Hepatocyte (in vitro differentiated cells): ENCODE measurements around the gene SLC44A4. TPM values are rescaled to one million over a fixed set of nuclear protein-coding genes. Genes with fewer than 3 reads are reported as not detected.
"Not testable (repeated sequence)": the region's sequence is repeated elsewhere in the genome, so short reads cannot be mapped to it uniquely, and the experiment has no call there.

Experiments
- DNase-seq: peaks from one replicate; pipeline ENCODE4 v3.0.0-alpha.2; 2016; ENCODE audit warnings: low spot score
- H2AFZ ChIP-seq: fragments of 200-600 bp; sonication (generic); 2 replicates; pipeline ENCODE4 v1.6.0; 2016; ENCODE audit warnings: antibody characterized with exemption, mild to moderate bottlenecking
- H3K27ac ChIP-seq: fragments of 200-600 bp; sonication (generic); 2 replicates; pipeline ENCODE4 v1.5.1; 2016; ENCODE audit warnings: mild to moderate bottlenecking
- H3K27me3 ChIP-seq: fragments of 200-600 bp; sonication (generic); 2 replicates; pipeline ENCODE4 v1.6.1; 2016
- H3K36me3 ChIP-seq: fragments of 200-600 bp; sonication (generic); replicated peaks from 2 replicates; pipeline ENCODE4 v1.5.1; 2016; ENCODE audit warnings: low read depth; ENCODE audit not compliant: insufficient read depth
- H3K4me1 ChIP-seq: fragments of 200-600 bp; sonication (generic); 2 replicates; pipeline ENCODE4 v1.5.1; 2016; ENCODE audit warnings: mild to moderate bottlenecking, moderate library complexity; ENCODE audit not compliant: insufficient read depth
- H3K4me2 ChIP-seq: fragments of 200-600 bp; sonication (generic); 2 replicates; pipeline ENCODE4 v1.6.0; 2016
- H3K4me3 ChIP-seq: fragments of 200-600 bp; sonication (generic); 2 replicates; pipeline ENCODE4 v1.5.1; 2016; ENCODE audit warnings: mild to moderate bottlenecking
- H3K79me2 ChIP-seq: fragments of 200-600 bp; sonication (generic); 2 replicates; pipeline ENCODE4 v1.6.0; 2017; ENCODE audit warnings: mild to moderate bottlenecking
- H3K9me2 ChIP-seq: fragments of 200-600 bp; sonication (generic); replicated peaks from 2 replicates; pipeline ENCODE4 v1.6.0; 2017; ENCODE audit warnings: mild to moderate bottlenecking; ENCODE audit not compliant: insufficient read depth
- H3K9me3 ChIP-seq: fragments of 200-600 bp; sonication (generic); 2 replicates; pipeline ENCODE4 v1.5.1; 2016; ENCODE audit warnings: low read depth, mild to moderate bottlenecking
- H4K20me1 ChIP-seq: fragments of 200-600 bp; sonication (generic); 2 replicates; pipeline ENCODE4 v1.6.0; 2016; ENCODE audit warnings: mild to moderate bottlenecking; ENCODE audit not compliant: insufficient read depth, poor library complexity, severe bottlenecking
- EZH2 ChIP-seq: fragments of 200-600 bp; sonication (generic); IDR thresholded peaks from 2 replicates; pipeline ENCODE4 v1.6.1; 2016; ENCODE audit warnings: antibody characterized with exemption, mild to moderate bottlenecking, borderline replicate concordance
- EZH2phosphoT487 ChIP-seq: fragments of 200-600 bp; sonication (generic); IDR thresholded peaks from one replicate; pipeline ENCODE4 v1.6.1; 2018; ENCODE audit warnings: antibody characterized with exemption, mild to moderate bottlenecking, low read depth, moderate library complexity; ENCODE audit not compliant: unreplicated experiment, severe bottlenecking
- WGBS: methylation state at CpG from one replicate; pipeline ENCODE4 v1.1.6; 2016; ENCODE audit warnings: low lambda C conversion rate; ENCODE audit errors: missing lambda C conversion rate; 5-methylcytosine and 5-hydroxymethylcytosine counted together
- polyA plus RNA-seq: library from polyadenylated mRNA; unstranded; fragments of >200 nt; fragmentation: Nextera tagmentation; extraction: Ambion mirVana; gene quantifications from 2 replicates; pipeline ENCODE4 v1.2.1, GENCODE V29; 2016
- total RNA-seq: library from RNA; depleted of rRNA; stranded (reverse); fragments of >200 nt; gene quantifications from 2 replicates; pipeline ENCODE4 v1.2.3, GENCODE V29; 2014
- TF ChIP-seq, protein P1 (sequence below): fragments of 200-600 bp; sonication (generic); IDR thresholded peaks from 2 replicates; pipeline ENCODE4 v1.5.1; 2016; ENCODE audit warnings: antibody characterized with exemption, mild to moderate bottlenecking; ENCODE audit not compliant: poor library complexity

The SLC44A4 gene
- total and polyA plus RNA-seq, 2 experiments from 2014 or later, result 76.2 to 90.8 TPM

DNA sequence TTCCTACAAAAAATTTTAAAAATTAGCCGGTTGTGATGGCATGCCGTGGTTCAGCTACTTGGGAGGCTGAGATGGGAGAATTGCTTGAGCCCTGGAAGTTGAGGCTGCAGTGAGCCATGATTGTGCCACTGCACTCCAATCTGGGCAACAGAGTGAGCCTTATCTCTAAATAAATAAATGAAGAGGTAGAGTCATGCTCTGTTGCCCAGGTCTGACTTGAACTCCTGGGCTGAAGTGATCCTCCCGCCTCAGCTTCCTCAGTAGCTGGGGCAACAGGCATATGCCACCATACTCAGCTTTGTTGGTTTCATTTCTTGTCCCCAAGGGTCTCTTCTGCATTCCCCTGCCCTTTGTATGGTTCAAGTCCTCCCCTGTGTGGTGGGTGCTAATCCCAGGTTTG, 34.3 kb downstream of the SLC44A4 start:
- no peaks in the 10 kb centered on the region for H3K36me3 ChIP-seq
- no peak overlapping the region for H2AFZ ChIP-seq
- H3K4me1 ChIP-seq, result no peaks in the 10 kb centered on the region
- no peak for DNase-seq
- no peaks in the 10 kb centered on the region for H3K27me3 ChIP-seq
- TF ChIP-seq EZH2 (no peak), EZH2phosphoT487 (no peak)
- TF ChIP-seq, protein P1, sequence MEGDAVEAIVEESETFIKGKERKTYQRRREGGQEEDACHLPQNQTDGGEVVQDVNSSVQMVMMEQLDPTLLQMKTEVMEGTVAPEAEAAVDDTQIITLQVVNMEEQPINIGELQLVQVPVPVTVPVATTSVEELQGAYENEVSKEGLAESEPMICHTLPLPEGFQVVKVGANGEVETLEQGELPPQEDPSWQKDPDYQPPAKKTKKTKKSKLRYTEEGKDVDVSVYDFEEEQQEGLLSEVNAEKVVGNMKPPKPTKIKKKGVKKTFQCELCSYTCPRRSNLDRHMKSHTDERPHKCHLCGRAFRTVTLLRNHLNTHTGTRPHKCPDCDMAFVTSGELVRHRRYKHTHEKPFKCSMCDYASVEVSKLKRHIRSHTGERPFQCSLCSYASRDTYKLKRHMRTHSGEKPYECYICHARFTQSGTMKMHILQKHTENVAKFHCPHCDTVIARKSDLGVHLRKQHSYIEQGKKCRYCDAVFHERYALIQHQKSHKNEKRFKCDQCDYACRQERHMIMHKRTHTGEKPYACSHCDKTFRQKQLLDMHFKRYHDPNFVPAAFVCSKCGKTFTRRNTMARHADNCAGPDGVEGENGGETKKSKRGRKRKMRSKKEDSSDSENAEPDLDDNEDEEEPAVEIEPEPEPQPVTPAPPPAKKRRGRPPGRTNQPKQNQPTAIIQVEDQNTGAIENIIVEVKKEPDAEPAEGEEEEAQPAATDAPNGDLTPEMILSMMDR, result no peak
- no peak overlapping the region for H3K4me3 ChIP-seq
- 96% methylated on average over 3 of the region's 3 CpGs for WGBS
- no peaks in the 10 kb centered on the region for H3K9me3 ChIP-seq
- no peaks in the 10 kb centered on the region for H4K20me1 ChIP-seq
- no peaks in the 10 kb centered on the region for H3K9me2 ChIP-seq
- H3K79me2 ChIP-seq, result no peaks in the 10 kb centered on the region
- no peak overlapping the region for H3K4me2 ChIP-seq
- H3K27ac ChIP-seq, result no peak overlapping the region

DNA sequence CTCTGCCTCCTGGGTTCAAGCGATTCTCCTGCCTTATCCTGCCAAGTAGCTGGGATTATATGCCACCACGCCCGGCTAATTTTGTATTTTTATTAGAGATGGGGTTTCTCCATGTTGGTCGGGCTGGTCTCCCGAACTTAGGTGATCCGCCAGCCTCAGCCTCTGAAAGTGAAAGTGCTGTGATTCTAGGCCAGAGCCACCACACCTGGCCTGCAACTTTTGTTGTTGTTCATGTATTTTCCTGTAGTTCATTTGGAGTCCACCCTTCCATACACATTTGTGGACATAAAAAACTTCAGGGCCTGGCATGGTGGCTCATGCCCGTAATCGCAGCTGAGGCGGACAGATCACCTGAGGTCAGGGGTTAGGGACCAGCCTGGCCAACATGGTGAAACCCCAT, 36.7 kb downstream of the SLC44A4 start:
- Histone ChIP-seq H3K79me2 (peaks cover 21% of the 10 kb centered on the region), H3K9me2 (no peaks in the 10 kb centered on the region), H3K4me1 (peaks cover 10% of the 10 kb centered on the region), H2AFZ (no peak overlapping the region), H3K27ac (no peak overlapping the region), H3K9me3 (no peaks in the 10 kb centered on the region), H3K4me2 (no peak overlapping the region), H3K4me3 (no peak overlapping the region), H4K20me1 (peaks cover 22% of the 10 kb centered on the region), H3K27me3 (no peaks in the 10 kb centered on the region), H3K36me3 (no peaks in the 10 kb centered on the region)
- WGBS, result 93% methylated on average over 9 of the region's 9 CpGs
- TF ChIP-seq, protein P1, result no peak
- TF ChIP-seq EZH2phosphoT487 (no peak), EZH2 (no peak)
- no peak for DNase-seq

DNA sequence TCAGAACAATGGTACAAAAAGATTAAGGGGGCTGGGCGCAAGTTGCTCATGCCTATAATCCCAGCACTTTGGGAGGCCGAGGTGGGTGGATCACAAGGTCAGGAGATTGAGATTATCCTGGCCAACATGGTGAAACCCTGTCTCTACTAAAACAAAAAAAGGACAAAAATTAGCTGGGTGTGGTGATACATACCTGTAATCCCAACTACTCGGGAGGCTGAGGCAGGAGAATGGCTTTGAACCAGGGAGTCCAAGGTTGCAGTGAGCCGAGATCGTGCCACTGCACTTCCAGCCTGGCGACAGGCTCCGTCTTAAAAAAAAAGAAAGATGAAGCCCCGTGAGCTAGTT, 39.0 kb downstream of the SLC44A4 start:
- not testable (repeated sequence) for H3K4me2 ChIP-seq, H3K9me3 ChIP-seq, H3K36me3 ChIP-seq, H2AFZ ChIP-seq, H3K27ac ChIP-seq, H3K27me3 ChIP-seq, H3K9me2 ChIP-seq, H3K4me3 ChIP-seq, DNase-seq
- 94% methylated on average over 8 of the region's 8 CpGs for WGBS
- Histone ChIP-seq H3K4me1 (peaks cover 13% of the 10 kb centered on the region), H4K20me1 (peaks cover 29% of the 10 kb centered on the region), H3K79me2 (peaks cover 43% of the 10 kb centered on the region)

DNA sequence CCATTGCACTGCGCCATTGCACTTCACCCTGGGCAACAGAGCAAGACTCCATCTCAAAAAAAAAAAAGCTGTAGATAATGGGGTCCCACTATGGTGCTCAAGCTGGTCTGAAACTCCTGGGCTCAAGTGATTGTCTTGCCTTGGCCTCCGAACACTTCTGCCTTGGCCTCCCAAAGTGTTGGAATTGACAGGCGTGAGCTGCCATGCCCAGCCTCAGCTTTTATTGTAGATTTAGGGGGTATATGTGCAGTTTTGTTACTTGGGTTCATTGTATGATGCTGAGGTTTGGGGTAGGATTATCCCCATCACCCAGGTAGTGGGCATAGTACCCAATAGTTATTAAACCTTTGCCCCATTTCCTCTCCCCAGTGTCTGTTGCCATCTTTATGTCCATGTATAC, 39.8 kb downstream of the SLC44A4 start:
- Histone ChIP-seq H3K4me1 (peaks cover 16% of the 10 kb centered on the region), H3K79me2 (peaks cover 43% of the 10 kb centered on the region)
- no peak for TF ChIP-seq EZH2phosphoT487
- no peak for TF ChIP-seq EZH2
- TF ChIP-seq, protein P1, result no peak

DNA sequence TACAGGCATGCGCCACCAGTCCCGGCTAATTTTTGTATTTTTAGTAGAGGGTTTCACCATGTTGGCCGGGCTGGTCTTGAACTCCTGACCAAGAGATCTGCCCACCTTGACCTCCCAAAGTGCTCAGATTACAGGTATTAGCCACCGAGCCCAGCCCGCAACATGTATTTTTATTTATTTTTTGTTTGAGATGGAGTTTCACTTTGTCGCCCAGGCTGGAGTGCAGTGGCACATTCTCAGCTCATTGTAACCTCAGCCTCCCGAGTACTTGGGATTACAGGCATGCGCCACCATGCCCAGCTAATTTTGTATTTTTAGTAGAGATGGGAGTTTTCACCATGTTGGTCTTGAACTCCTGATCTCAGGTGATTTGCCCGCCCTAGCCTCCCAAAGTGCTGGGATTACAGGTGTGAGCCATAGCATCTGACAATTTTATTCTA, 40.7 kb downstream of the SLC44A4 start:
- not testable (repeated sequence) for DNase-seq, H3K27me3 ChIP-seq, H2AFZ ChIP-seq, H3K9me3 ChIP-seq, H3K36me3 ChIP-seq, H3K9me2 ChIP-seq
- Histone ChIP-seq H3K4me1 (peaks cover 19% of the 10 kb centered on the region), H4K20me1 (peaks cover 29% of the 10 kb centered on the region), H3K27ac (peak overlapping the region; percentile 88), H3K79me2 (peaks cover 49% of the 10 kb centered on the region), H3K4me2 (peak overlapping the region; percentile 82), H3K4me3 (peak overlapping the region; percentile 5)
- WGBS, result 91% methylated on average over 9 of the region's 9 CpGs

More for the DNA sequence above, 39.8 kb downstream of the SLC44A4 start:
- Histone ChIP-seq H2AFZ (no peak overlapping the region), H3K9me3 (no peaks in the 10 kb centered on the region), H3K9me2 (no peaks in the 10 kb centered on the region), H3K27ac (no peak overlapping the region), H3K4me2 (peak overlapping the region; percentile 82), H3K4me3 (no peak overlapping the region), H3K27me3 (no peaks in the 10 kb centered on the region), H3K36me3 (no peaks in the 10 kb centered on the region), H4K20me1 (peaks cover 29% of the 10 kb centered on the region)
- DNase-seq, result no peak
- WGBS, result 99% methylated on average over 3 of the region's 3 CpGs
